HG03108 (cell line): ENCODE data around the gene SFXN3.

Experiments
- ATAC-seq: cut with Tn5 transposase; IDR thresholded peaks from one replicate; pipeline ENCODE4 v1.9.1; 2021; ENCODE audit warnings: moderate library complexity; ENCODE audit not compliant: unreplicated experiment

SFXN3 gene

DNA sequence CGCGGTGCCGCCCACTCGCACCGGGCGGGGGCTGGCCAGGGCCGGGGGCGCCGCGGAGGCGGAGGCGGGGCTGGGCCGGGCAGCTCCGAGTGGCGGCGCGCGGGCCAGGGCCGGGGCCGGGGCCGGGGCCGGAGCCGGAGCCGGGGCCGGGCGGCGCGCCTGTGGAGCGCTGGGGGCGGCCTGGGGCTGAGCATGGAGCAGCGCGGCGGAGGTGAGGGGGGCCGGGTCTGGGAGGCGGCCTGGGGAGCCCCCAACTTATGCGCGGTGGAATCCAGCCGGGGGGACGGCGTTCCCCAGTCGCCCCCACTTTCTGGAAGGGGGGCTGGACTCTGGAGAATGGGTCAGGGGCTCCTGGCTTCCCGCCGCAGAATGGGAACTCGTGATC lies 31.3 kb upstream of the SFXN3 start, which contains the start of gene LZTS2:
TSS of gene LZTS2 (plus strand) at position 67 of the 385 bp plus-strand sequence. CDS start 2,731 bp downstream, outside the sequence.
- ATAC-seq: no peak

DNA sequence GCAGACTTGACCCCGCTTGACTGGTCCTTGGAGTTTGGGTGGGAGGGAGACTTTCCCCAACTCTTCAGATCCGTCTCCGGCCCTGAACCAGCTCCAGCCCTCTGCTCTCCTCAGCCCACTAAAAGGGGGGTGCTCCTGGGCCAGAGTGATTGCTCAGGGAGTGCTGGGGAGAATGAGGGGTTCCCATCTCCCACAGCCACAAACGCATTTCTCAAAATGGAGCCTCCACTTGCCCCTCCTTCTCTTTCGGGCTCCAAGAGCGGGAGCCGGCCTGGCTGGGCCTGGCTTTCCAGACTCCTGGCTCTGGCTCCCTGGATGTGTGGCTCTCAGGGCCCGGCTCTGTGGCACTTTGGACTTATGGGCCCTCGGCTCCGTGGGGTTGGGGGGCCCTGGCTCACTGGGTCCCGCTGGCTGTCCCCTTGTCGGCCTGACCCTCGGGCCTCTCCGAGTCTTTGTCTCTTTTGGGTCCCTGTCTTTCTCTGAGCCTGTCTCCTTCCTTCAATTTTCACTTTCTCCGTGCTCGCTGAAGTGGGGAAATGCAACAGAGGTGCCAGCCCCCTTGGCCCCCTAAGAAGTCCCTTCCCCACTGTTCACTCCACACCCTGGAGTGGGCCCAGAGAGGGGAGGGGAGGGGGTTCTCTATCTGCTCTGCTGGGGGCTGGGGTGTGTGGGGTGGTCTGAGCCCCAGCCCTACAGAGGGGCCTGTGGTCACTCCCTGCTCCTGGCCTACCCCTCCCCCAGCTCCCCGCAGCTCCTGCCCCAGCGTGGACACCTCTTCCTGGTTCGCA lies 30.7 kb upstream of the SFXN3 start:
- no peak for ATAC-seq

DNA sequence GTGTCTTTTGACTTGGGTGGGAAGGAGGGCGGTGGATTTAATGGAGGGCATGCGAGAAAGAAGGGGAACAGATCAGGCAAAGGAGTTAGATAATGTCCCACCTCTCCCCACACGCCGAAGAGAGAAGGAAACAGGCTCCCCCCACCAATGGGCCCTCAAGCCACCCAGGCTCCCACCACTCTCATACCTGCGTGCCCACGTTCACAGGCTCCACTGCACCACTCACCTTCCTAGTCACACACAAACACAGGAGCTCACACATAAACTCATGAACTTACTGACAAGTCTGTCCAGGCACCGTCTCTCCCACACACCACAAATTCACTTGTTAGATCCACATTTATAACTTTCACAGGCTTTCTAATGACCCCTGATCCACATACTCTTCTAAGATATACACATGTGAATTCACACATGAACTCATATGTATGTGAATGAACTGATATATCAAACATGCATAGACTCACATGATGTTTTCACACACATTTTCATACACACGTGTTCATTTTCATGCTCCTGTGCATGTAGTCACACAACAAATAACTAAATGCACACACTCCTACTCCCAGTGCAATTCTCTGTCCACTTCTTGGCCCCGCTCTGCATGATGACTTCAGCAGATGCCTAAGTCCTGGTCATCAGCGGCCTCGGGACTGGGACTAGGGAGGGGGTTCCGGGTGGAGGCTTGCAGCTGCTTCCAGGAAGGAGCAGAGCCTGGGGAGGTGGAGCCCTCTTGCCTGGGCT lies 29.9 kb upstream of the SFXN3 start:
- no peak for ATAC-seq

DNA sequence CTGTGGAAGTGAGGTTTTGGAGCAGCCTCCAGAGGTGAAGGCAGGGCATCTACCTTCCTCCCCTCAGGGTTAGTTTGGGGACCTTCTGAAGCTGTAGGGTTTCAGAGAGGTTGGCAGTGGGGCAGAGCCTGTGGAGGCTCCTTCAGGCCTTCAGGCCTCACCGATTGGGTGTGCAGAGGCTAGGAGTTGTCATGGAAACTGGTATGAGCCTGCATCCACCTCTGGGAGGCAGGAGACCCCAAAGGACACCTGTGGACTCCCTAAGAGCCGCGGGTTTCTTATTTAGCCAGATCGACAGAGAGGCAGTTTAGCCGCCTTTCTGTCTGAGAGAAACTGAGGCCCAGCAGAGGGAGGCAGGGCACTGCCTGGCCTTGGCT lies 29.4 kb upstream of the SFXN3 start:
- ATAC-seq: no peak

DNA sequence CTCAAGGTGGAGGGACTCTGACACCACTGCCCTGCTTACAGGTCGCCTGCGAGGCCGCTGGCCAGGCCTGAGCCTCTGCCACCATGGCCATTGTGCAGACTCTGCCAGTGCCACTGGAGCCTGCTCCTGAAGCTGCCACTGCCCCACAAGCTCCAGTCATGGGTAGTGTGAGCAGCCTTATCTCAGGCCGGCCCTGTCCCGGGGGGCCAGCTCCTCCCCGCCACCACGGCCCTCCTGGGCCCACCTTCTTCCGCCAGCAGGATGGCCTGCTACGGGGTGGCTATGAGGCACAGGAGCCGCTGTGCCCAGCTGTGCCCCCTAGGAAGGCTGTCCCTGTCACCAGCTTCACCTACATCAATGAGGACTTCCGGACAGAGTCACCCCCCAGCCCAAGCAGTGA lies 28.6 kb upstream of the SFXN3 start:
- ATAC-seq: no peak

DNA sequence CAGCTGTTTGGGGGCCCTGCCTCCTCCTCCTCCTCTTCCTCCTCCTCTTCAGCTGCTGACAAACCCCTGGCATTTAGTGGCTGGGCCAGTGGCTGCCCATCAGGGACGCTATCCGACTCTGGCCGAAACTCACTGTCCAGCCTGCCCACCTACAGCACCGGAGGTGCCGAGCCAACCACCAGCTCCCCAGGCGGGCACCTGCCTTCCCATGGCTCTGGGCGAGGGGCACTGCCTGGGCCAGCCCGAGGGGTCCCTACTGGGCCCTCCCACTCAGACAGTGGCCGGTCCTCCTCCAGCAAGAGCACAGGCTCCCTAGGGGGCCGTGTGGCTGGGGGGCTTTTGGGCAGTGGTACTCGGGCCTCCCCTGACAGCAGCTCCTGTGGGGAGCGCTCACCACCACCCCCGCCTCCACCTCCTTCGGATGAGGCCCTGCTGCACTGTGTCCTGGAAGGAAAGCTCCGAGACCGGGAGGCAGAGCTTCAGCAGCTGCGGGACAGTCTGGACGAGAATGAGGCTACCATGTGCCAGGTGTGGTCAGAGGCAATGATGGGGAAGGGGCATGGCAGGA lies 27.3 kb upstream of the SFXN3 start:
- no peak for ATAC-seq

DNA sequence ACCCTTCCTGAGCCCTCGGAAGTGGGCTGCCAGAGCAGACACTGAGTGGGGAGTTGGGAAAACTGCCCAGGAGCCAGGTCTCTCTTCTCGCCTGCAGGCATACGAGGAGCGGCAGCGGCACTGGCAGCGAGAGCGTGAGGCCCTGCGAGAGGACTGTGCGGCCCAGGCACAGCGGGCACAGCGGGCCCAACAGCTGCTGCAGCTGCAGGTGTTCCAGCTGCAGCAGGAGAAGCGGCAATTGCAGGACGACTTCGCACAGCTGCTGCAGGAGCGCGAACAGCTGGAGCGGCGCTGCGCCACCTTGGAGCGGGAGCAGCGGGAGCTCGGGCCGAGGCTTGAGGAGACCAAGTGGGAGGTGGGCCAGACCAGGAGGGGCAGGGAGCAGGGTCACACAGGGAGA lies 25.7 kb upstream of the SFXN3 start:
- ATAC-seq: no peak

DNA sequence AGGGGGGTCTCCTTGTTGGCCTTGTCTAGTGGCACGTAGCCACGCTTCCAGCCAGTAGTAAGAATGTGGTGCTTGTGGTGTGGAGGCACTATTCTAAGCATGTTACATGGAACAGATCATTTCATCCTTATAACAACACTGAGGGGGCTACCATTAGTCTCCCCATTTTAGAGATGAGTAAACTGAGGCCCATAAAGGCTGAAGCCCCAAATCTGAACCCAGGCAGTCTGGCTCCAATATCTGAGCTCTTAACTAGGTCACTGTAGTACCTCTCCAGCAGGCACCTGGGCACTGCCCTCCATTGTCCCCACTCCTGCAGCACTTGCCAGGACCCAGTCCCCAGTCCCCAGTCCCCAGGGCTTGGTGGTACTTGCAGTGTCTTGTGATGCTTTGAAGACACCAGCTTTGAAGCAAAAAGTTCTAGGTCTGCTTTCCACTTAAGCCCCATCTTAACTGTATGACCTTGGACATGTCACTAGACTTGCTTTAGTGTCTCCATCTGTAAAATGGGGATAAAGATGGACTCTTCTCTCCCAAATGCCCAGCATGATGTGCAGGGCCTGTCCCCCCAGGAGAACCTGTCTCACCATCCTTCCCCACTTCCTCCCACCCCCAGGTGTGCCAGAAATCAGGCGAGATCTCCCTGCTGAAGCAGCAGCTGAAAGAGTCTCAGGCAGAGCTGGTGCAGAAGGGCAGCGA lies 25.0 kb upstream of the SFXN3 start:
- no peak for ATAC-seq

DNA sequence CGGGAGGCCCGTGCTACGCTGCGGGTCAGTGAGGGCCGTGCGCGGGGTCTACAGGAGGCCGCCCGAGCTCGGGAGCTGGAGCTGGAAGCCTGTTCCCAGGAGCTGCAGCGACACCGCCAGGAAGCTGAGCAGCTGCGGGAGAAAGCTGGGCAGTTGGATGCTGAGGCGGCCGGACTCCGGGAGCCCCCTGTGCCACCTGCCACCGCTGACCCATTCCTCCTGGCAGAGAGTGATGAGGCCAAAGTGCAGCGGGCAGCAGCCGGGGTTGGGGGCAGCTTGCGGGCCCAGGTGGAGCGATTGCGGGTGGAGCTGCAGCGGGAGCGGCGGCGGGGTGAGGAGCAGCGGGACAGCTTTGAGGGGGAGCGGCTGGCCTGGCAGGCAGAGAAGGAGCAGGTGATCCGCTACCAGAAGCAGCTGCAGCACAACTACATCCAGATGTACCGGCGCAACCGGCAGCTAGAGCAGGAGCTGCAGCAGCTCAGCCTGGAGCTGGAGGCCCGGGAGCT lies 24.4 kb upstream of the SFXN3 start:
- ATAC-seq: no peak

DNA sequence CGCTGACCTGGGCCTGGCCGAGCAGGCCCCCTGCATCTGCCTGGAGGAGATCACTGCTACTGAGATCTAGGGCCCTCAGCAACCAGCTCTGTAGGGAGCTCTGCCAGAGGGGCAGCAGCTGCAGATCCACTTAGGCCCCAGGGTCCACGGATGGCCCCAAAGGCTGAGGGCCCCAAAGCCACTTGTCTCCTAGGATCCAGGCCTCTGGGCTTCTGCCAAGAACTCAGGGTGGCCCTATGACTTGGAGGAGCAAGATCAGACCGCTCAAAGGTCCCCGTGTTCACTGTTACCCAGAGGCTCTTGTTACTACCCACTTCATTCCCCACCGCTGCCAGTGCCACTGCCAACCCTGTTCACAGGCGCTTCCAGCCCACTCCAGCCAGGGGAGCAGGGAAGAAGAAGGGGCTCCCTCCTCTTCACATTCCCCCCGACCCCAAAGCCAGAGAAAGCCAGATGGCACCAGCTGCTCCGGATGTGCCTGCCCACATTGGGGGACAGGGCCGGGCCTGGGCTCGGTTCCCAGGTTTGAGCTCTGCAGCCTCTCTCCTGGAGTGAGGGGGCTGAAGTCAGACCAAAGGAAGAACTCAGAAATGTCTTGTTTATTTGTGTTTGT lies 23.8 kb upstream of the SFXN3 start:
- no peak for ATAC-seq

DNA sequence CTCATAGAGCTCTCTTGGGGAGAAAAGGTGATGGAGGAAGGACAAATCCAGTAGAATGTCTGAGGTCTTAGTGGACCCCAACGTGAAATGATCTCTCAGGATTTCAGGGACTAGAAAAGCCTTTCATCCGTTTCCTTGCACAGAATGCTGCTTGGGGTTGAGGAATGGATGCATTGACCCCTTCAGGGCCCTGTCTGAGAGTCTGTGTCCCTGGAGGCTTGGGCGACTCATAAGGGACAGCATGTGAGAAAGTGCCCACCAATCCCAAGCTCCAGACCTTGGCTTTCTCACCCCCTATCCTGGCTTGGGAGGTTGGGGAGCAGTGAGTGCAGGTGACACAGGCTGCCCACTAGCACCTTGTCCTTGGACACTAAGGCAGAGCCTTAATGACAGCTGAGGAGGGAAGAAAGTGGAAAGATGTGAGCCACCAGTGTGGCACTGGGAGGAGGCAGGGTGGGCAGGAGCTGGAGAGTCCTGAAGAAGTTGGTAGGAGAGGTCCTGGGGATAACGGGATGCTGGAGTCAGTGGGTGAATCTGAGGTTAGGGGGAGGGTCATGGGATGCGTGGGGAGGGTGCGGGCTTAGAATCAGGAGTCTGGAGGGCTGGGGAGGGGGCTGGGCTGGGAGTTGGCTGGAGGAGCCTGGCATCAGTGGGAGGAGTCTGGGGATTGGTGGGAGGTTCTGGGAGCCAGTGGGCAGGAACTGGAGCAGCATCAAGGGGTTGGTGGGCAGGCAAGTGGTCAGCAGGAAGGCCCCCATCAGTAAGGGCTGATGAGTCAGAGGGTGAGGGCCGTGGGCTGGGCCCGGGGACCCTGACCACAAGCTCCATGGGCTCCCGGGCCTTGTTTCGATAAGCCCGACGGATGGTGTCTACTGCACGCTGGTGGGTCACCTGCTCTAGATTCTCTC lies 22.9 kb upstream of the SFXN3 start:
- ATAC-seq: no peak

DNA sequence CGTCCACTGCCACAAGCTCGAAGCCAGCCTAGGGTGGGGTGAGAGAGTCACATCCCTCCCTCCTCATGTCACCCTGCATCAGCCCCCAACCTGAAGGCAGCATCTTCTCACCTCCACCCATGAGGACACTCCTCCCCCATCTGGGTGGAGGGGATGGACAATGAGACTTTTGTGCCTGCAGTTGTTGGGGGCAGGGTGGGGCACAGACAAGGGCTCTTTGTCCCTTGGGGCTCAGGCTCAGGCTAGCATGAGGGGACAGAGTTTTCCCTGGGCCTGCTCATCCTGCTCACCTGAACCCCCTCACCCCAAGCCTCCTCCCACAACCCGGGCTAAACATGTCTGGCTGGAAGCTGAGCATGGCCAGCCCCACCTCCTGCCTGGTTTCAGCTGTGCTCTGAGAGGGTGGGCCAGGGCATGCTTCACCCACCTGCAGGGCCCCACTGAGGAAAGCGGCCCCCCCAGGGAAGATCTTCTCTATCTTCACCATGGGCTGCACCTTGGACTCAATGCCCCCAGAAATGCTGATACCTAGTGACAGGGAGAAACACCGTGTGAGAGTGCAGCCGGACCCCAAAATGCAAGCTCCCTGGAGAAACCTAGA lies 22.1 kb upstream of the SFXN3 start:
- no peak for ATAC-seq

DNA sequence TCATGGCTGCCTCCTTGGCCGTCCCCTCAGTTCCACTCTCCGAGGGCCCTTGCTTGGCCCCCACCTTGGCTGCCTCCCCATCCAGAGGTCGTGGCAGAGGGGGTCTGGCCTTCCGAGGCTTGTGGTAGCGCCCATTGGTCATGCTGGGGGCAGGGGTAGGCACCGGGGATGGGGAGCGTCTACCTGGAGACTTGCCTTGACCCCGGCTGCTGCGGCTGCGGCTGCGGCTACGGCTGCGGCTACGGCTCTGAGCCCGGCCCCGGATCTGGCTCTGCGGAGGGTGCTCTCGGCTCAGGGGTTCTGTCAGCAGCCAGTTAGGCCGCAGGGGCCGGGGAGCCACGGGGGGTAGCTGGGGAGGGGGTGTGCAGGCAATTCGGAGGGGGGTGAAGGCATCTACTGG lies 20.7 kb upstream of the SFXN3 start:
- no peak for ATAC-seq

DNA sequence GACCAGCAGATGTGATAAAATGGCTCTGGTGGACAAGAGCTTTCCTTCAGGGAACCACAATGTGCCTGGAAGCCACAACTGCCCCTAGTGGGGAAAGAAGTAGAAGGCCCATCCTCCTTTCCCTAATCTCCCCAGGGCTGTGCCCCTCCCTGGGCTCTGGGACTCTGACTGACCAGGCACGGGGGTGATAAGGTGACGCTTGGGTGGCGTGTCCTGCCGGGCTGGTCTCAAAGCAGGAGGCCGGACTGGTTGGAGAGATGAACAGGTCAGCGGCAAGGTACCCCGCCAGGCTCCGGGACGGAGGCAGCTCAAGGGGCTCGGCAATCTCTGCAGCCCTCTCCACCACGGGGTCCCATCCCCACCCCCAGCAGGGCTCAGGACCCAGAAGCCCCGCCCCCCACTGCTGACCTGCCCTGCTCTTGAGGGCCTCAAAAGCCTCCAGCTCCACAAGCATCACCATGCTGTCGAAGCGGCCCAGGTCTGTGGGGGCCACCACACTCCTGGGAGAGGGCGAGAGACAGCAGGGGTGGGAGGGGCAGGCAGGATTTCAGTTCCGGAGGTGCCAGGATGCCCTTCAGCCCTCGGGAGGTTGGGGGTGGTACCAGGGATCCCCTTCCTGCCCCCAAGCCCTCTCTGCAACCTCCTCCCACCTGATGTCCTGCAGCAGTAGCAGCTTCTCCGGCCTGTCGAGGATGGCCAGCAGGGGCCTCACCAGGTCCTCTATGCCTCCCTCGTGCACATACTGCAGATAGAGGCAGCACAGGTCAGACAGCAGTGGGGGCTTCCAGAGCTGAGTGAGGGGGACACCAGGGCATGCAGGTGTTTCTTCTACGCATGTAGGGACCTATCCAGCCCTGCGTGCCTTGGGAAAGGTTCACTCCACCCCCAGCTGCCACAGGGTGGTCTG lies 19.3 kb upstream of the SFXN3 start:
- no peak for ATAC-seq

DNA sequence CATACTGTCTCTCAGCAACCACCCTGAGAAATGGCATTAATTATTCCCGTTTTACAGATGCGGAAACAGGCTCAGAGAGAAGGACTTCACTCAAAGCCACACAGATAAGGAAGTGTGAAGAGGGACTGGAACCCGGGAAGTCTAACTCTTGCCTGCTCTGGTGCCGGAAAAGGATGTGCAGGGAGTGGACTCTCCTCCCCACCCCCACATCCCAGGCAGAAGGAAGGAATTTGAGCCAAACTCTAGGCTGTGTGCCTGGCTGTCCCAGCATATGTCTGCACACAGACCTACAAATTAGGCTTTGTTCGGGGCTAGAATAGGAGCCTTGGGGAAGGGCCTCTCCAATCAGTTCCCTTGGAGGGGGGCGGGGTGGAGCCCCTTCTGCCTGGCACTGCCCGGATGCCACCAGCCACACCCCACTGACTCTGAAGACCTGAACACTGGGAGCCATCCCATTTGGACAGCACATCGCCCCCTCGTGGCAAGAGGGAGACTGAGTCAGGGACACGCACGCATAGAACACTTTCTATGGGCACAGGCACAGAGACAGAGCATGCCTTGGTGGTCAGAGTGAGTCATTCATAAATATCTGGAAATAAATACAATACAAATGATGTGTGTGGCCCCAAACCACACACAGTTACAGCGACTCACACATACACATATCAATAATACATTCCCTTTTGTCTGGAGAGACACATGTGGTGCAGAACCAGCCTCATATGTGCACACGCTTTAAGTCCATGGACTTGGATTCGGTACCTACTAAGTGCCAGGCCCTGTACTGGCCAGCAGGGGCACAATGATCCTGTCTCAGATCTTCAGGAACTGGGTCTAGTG lies 18.3 kb upstream of the SFXN3 start:
- peak; percentile 84 for ATAC-seq

DNA sequence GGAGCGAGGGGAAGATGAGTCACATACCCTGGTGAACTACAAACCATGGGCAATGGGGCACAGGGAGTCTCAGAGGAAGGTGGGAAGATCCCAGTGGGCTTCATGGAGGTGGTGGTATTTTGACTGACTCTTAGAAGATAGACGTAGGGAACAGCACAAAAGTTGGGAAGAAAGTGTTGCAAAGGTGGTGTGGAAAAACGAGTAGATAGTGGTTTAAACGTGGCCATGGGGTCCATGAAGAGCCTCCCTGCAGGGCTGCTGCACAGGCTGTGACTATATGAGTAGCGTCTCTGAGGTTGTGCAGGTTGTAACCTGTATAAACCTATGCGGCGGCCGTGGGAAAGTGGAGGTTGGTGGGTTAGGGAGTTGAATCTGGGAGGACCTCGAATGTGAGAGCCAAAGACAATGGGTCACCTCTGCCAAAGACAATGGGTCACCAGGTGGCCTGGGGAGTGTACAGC lies 17.6 kb upstream of the SFXN3 start:
- ATAC-seq: no peak

DNA sequence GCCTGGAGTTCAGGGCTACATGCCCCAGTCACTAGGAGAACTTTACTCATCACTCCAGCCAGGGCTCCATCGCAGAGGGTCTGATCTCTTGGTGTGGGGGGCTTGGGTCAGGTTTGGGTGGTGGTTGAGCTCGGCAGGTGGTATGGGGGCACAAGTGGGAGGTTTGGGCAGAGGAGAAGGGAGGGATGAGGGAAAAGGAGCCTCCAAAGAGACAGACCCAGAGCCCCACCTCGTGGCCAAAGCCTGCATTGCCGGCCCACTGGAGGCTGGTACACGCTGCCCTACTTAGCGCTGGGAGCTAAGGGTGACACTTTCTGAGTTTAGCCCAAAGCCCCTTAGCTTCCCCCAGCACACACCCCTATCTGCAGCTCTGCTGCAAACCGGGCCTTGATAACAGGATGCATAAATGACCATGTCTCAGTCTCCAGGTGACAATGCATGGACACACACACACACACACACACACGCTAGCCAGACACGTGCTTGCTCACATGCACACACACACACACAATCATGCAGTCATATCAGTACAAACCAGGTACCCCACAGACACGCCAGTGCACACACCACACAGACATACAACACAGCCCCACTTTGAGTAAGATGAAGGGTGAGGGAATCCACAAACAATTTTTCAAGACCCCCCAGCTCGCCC lies 16.7 kb upstream of the SFXN3 start:
- no peak for ATAC-seq
